SK-N-MC (cell line): Measurements from ENCODE around the gene ODF4.

Source experiments
- DNase-seq: peaks from one replicate; pipeline ENCODE4 v3.0.0-alpha.2; 2011; ENCODE audit warnings: low read depth, low spot score
- H3K27ac ChIP-seq: fragments of 200-600 bp; sonication (generic); 2 replicates; pipeline ENCODE4 v1.5.1; 2016; ENCODE audit warnings: mixed run types
- H3K36me3 ChIP-seq: fragments of 200-600 bp; sonication (generic); 2 replicates; pipeline ENCODE4 v1.6.1; 2017; ENCODE audit warnings: antibody characterized with exemption, low read length, mixed read lengths; ENCODE audit not compliant: insufficient read depth
- H3K4me3 ChIP-seq: fragments of 200-600 bp; sonication (generic); 2 replicates; pipeline ENCODE4 v1.5.1; 2016
- H3K9ac ChIP-seq: fragments of 200-600 bp; sonication (generic); 2 replicates; pipeline ENCODE4 v1.8.0; 2017; ENCODE audit warnings: mixed run types, mixed read lengths; ENCODE audit not compliant: insufficient read length
- H3K9me3 ChIP-seq: fragments of 200-600 bp; sonication (generic); 2 replicates; pipeline ENCODE4 v1.6.1; 2017; ENCODE audit warnings: low read depth, mild to moderate bottlenecking, antibody characterized with exemption, low read length, moderate library complexity, mixed read lengths
- EZH2 ChIP-seq: fragments of 200-600 bp; sonication (generic); IDR thresholded peaks from one replicate; pipeline ENCODE4 v1.6.1; 2017; ENCODE audit warnings: antibody characterized with exemption
- FOXP2 ChIP-seq: optimal IDR thresholded peaks from 2 replicates; pipeline ENCODE3; 2011; ENCODE audit warnings: mild to moderate bottlenecking, moderate library complexity; ENCODE audit not compliant: insufficient read depth; ENCODE audit errors: extremely low read length, control extremely low read depth
- POLR2AphosphoS5 ChIP-seq: IDR thresholded peaks from 2 replicates; pipeline ENCODE4 v1.6.1; 2012; ENCODE audit warnings: mild to moderate bottlenecking, low read depth, low read length, borderline replicate concordance

ODF4 gene

DNA sequence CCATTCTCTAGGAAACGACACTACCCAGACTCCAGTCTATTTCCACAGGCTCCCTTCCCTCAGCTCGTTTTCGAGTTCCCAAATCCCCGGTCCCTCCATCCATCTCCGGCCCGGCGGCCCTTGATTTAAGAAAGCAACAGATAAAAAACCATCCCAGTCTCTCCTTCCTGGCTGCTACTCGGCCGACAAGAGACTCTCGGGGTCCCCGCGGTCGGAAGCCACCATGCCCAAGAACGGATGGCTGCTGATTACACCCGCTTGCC is 43.2 kb downstream of the ODF4 start:
- Histone ChIP-seq H3K4me3 (peak overlapping the region; percentile 88), H3K9ac (peak overlapping the region; percentile 98), H3K36me3 (peaks cover 46% of the 10 kb centered on the region), H3K27ac (peak overlapping the region; percentile 87), H3K9me3 (no peaks in the 10 kb centered on the region)
- no peak; the same call in 1 of the 2 replicates for TF ChIP-seq POLR2AphosphoS5
- no peak for TF ChIP-seq EZH2
- no peak for TF ChIP-seq FOXP2
- no peak for DNase-seq

DNA sequence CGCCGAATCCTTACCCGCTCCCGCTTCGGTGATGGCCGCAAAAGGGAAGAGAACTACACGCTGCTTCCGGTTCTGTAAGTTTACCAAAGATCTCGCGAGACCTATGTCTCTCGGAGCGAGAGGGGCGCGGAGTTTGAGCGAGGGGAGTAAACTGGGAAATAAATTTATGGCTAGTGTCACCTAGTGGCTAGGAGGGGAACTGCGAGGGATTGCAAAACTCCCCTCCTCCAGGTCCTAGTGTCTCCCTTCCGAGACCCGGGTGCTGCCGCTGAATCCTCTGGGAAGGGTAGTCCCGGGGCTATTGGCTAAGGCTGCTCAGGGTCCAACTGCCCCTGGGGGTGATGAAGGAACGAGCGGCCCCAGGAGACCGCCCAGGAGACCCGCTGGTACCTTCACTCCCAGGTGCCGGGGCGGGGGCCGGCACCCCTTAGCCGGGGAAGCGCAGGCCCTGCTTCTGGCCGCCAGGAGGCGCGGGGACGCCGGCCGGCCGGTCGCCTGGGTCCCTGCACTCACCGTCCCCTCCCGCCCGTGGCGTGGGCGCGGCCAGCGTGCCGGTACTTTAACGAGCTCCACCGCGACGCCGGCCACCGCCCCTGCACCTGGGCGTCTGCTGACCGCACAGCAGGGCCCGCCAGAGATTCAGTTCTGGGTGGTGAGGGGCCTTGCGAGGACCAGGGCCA is 43.6 kb downstream of the ODF4 start, which contains the start of gene RPL26:
RPL26 (minus strand) TSS at position 51 of the 680 bp plus-strand sequence. CDS start 883 bp downstream, outside the sequence.
- peak within 1 kb of the TSS; percentile 87 for H3K27ac ChIP-seq
- H3K9me3 ChIP-seq = no peaks in the 10 kb centered on the region

DNA sequence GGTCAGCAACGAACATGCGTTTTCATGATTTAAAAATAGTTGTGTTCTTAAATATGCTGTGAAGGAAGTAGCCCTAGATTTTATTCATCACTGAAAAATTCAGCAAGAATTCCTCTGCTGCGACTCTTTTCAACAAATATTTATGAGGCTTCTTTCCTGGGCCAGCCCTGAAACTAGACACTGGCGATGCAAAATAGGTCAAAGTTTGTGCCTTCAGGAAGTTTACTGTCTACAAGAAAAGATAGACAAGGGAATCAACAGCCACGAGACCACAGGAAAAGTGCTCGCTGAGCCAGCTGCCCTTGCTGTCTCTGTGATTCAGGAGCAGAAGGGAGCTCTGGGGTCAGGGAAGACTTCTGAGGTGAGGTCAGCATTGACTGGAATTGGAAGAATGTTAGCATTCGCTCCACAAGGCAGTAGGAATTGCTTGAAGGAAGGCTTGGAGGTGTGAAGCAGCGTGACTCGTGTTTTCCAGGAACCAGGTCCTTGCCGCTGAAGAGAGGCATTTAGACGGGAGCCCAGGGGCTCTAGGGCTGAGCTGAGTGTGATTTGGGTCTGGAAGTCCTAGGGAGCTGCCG is 45.2 kb downstream of the ODF4 start:
- H3K27ac ChIP-seq = peak overlapping the region; percentile 42; the same call in 1 of the 2 replicates
- H3K9ac ChIP-seq = no peak overlapping the region
- TF ChIP-seq FOXP2 (no peak), EZH2 (no peak), POLR2AphosphoS5 (no peak)
- H3K4me3 ChIP-seq = no peak overlapping the region
- DNase-seq = no peak
- H3K9me3 ChIP-seq = no peaks in the 10 kb centered on the region
- H3K36me3 ChIP-seq = peaks cover 25% of the 10 kb centered on the region

More for the DNA sequence above, 43.6 kb downstream of the ODF4 start, which contains the start of gene RPL26:
- Histone ChIP-seq H3K9ac (peak within 1 kb of the TSS; percentile 98), H3K4me3 (peak within 1 kb of the TSS; percentile 88), H3K36me3 (peaks cover 41% of the 10 kb centered on the region)
- peak; percentile 81 for DNase-seq
- no peak for TF ChIP-seq EZH2
- TF ChIP-seq POLR2AphosphoS5 = peak; percentile 91; the same call in 1 of the 2 replicates
- TF ChIP-seq FOXP2 = peak; percentile 43

DNA sequence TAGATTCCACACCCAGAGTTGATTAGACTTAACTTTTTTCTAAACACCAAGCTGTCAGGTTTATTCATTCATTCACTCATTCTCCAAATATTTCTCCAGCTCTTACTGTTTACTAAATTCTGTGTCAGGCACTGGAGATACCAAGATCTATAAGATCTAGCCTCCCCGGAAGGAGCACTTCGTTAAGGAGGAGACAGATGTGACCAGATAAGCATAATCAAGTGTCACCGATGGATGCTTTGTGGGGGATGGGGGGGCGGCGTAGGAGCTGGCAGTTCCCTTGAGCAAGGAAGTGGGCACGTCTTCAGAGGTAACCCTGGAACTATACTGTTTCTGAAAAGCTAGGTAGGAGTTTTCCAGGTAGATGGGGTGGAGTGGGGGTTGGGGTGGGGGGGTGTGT is 47.2 kb downstream of the ODF4 start:
- Histone ChIP-seq H3K9ac (no peak overlapping the region), H3K9me3 (no peaks in the 10 kb centered on the region), H3K36me3 (peaks cover 5% of the 10 kb centered on the region), H3K27ac (no peak overlapping the region), H3K4me3 (no peak overlapping the region)
- DNase-seq = no peak
- no peak for TF ChIP-seq POLR2AphosphoS5
- no peak for TF ChIP-seq FOXP2
- no peak for TF ChIP-seq EZH2

DNA sequence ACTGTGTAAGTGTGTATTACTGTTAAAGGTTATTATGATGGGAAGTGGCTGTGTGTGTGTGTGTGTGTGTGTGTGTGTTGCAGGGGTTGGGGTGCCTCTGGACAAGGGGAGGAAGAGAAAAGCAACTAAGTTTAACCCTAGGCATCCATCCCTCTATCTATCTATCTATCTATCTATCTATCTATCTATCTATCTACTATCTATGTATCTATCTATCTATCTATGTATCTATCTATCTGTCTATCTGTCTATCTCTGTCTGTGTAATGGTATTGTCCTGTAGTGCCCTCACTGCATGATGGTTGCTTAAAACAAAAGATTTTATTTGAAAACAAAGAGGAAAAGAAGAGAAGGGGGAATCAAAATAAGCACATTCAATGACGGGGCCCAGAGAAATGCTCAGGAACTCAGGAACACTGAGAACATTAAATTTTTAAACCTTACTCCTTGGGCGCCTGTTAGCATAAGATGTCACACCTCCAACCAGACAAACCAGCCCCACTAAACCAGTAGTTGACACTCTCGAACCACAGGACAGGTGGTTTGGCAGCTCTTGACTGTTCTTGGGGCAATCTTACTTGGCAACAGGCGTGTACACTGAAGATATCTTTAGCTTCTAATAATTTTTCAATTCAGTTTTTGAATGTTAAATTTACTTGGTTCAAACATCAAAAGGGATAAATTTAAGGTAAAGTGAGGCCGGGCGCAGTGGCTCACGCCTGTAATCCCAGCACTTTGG is 48.4 kb downstream of the ODF4 start:
- DNase-seq = no peak
- no peak for TF ChIP-seq FOXP2
- TF ChIP-seq POLR2AphosphoS5 = no peak
- no peak for TF ChIP-seq EZH2
- no peak overlapping the region for H3K27ac ChIP-seq
- no peak overlapping the region for H3K9ac ChIP-seq
- H3K36me3 ChIP-seq = no peaks in the 10 kb centered on the region
- H3K9me3 ChIP-seq = no peaks in the 10 kb centered on the region
- no peak overlapping the region for H3K4me3 ChIP-seq

DNA sequence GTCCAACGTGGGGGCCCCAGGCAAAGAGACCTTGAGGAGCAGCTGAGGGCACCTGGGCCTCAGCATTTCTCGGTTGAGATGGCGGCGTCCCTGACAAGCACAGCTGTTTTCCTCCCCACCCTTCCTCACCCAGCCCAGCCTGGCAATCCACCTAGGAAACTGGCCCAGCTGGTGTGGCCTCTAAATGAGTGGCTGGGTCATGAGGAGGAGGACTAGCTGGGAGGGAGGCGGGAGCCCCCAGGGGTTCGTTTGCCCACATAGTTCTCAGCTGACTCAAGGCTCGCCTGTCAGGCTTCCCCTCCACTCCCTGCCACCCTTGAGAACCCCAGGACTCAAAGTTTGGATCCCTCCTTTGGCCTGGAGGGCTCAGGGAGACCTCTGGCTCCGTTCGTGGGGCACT is 52.1 kb downstream of the ODF4 start:
- no peak overlapping the region for H3K9ac ChIP-seq
- H3K4me3 ChIP-seq = no peak overlapping the region
- H3K27ac ChIP-seq = no peak overlapping the region
- H3K9me3 ChIP-seq = no peaks in the 10 kb centered on the region
- DNase-seq = no peak
- no peak for TF ChIP-seq POLR2AphosphoS5
- no peak for TF ChIP-seq FOXP2
- no peak for TF ChIP-seq EZH2
- no peaks in the 10 kb centered on the region for H3K36me3 ChIP-seq

DNA sequence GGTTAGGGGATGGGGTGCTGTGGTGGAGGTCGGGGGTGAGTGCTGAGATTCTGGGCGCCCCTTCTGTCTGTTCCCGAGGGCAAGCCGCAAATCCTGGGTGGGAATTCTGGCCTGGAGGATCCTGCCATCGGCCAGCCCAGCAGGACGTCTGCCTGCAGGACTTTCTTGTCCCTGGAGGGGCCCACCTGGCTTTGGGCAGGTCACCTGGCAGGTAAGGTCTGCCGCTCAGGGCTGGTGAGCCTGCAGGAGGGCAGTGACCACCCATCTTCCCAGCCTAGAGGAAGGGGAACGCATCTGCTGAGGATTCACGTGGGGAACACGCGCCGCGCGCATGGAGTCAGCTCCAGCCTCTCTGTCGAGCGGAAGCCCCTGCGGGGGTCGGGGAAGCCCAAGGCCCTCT is 52.6 kb downstream of the ODF4 start:
- DNase-seq = no peak
- H3K4me3 ChIP-seq = no peak overlapping the region
- H3K36me3 ChIP-seq = no peaks in the 10 kb centered on the region

More for the DNA sequence above, 52.6 kb downstream of the ODF4 start:
- Histone ChIP-seq H3K27ac (no peak overlapping the region), H3K9ac (no peak overlapping the region), H3K9me3 (no peaks in the 10 kb centered on the region)
- TF ChIP-seq POLR2AphosphoS5 = no peak
- no peak for TF ChIP-seq EZH2
- TF ChIP-seq FOXP2 = no peak
